Measurements from ENCODE around the gene DNAH7. TPM values are rescaled to one million over a fixed set of nuclear protein-coding genes. Genes with fewer than 3 reads are reported as not detected.

DNAH7 gene
- under 0.01 and 0.14 TPM in 2 replicates for total RNA-seq

DNA sequence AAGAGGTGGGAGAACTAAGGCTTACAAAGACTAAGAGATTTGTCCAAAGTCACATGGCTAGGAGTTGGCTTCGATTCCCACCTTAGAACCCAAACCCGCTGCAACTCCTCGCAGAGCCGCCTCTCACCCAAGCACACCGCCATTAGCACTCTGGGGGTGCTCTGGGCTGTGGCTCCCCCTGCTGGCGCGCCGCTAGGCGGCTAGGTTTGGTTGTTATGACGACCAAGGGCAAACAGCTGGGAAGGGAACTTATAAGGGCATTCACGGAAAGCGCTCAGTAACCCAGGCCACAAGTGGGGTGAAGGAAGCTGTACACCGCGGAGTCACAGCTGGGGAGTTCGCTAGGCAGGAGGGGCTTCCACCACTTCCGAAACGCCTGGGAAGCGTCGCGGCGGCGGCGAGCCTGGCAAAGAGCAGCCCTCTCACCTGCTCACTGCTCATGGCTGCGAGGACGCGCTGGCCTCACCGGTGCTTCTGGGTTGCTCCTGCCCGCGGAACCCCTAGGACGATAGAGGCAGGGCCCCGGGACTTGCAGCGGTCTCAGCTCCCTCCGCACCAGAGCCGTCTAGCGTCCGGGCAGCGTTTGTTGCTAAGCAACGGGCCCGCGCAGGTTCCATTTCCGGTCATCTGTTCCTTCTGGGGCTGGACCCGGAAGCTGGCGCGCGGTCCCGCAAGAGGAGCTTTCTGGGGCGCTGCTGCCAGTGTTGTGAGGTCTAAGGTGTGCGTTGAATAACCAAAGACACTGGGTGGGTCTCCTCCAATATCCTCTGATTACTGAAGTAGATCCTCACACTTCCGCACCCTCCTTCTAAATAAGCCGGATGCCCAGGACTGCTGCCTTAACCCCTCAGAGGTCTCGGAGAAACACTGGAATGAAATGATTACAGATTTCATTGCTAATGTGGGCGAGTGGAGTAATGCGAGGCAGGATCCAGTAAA lies at the start of gene DNAH7:
DNAH7 (minus strand) TSS at position 567 of the 939 bp plus-strand sequence; CDS start at position 441, 126 bp downstream.

Other genes with a start within 250 kb of the DNAH7 start
- 30.8 and 54.3 TPM in 2 replicates for gene STK17B, start 102.7 kb upstream of the DNAH7 start, total RNA-seq

Measured in nasal cavity respiratory epithelium epithelial cell of viscerocranial mucosa (primary cell).